Adrenal gland (tissue), 12 donors: ENCODE measurements around the gene AOPEP. TPM values are rescaled to one million over a fixed set of nuclear protein-coding genes. Genes with fewer than 3 reads are reported as not detected.

Source experiments
- DNase-seq, 7 donors: peaks; one replicate each; pipeline ENCODE4 v3.0.0-alpha.2; 2019 to 2020
- H3K27ac ChIP-seq, 5 donors: fragments of 200-600 bp; sonication (generic) in 4 of 5; 1 replicate in 3 of 5; 2 replicates in 2 of 5; pipeline versions ENCODE4 v1.5.1 to v1.8.0; 2016 to 2020; ENCODE audit warnings: mild to moderate bottlenecking in 1 of 5
- H3K27me3 ChIP-seq: fragments of 200-600 bp; 2 replicates; pipeline ENCODE4 v1.8.0; 2021
- H3K36me3 ChIP-seq, 2 donors: fragments of 200-600 bp; replicated peaks in 1 of 2; 1 replicate in 1 of 2; 2 replicates in 1 of 2; pipeline versions ENCODE4 v1.5.1 to v1.8.0; 2018 to 2022
- H3K4me1 ChIP-seq, 2 donors: fragments of 200-600 bp; replicated peaks in 1 of 2; 1 replicate in 1 of 2; 2 replicates in 1 of 2; pipeline versions ENCODE4 v1.5.1 to v1.8.0; 2018 to 2021
- H3K4me3 ChIP-seq, 4 donors: fragments of 200-600 bp; sonication (generic) in 3 of 4; one replicate each; pipeline ENCODE4 v1.5.1; 2016 to 2018
- H3K9me3 ChIP-seq, 3 donors: fragments of 200-600 bp; sonication (generic) in 1 of 3; replicated peaks in 1 of 3; 1 replicate in 2 of 3; 2 replicates in 1 of 3; pipeline versions ENCODE4 v1.5.1 to v1.8.0; 2016 to 2021
- CTCF ChIP-seq, 6 experiments: fragments of 450-650 bp in 4 of 6; fragments of 200-600 bp in 2 of 6; sonication (generic) in 1 of 6; IDR thresholded peaks; 1 replicate in 5 of 6; 2 replicates in 1 of 6; pipeline versions ENCODE4 v1.5.1 to v1.8.0; 2016 to 2021; ENCODE audit warnings: antibody characterized with exemption in 6 of 6, mild to moderate bottlenecking in 2 of 6, moderate library complexity in 1 of 6
- POLR2A ChIP-seq, 2 donors: fragments of 450-650 bp; IDR thresholded peaks; one replicate each; pipeline ENCODE4 v1.6.1; 2017; ENCODE audit warnings: antibody characterized with exemption in 2 of 2, mild to moderate bottlenecking in 2 of 2, moderate library complexity in 1 of 2
- WGBS, 4 donors: extraction: QIAGEN DNeasy Blood & Tissue Kit in 2 of 4; methylation state at CpG; one replicate each; pipeline versions ENCODE4 v1.1.5 to v1.1.7; 2013 to 2017; 5-methylcytosine and 5-hydroxymethylcytosine counted together
- intact Hi-C, 2 donors: fragments of 100-400 bp; cut with DNase I; formaldehyde crosslinking; loops; one replicate each; pipeline versions ENCODE4 v1.14.1 to v1.15.0; 2022 to 2023
- polyA plus RNA-seq, 3 donors: library from polyadenylated mRNA; stranded (reverse); fragments of 200-250 nt in 2 of 3; fragments of 350-450 nt in 1 of 3; fragmentation: Illumina TruSeq in 1 of 3; extraction: RNeasy Lipid Tissue Mini Kit (QIAGEN cat#74804) in 1 of 3; gene quantifications; one replicate each; pipeline ENCODE4 v1.2.3, GENCODE V29; 2013 to 2014
- total RNA-seq, 9 donors: library from RNA; depleted of rRNA in 4 of 9; stranded (reverse); fragments of >200 nt in 4 of 9; fragments of 120-200 nt in 1 of 9; fragmentation: NEBNext Ultra II Directional in 1 of 9; extraction: Animal tissue kit (Norgen Biotek cat#: 25700) in 1 of 9; gene quantifications; one replicate each; pipeline versions ENCODE4 v1.1.0 to v1.2.4, GENCODE V29; 2013 to 2023
- donor health status: healthy with polysubstance abuse.
- donor health status: Bipolar disorder and iron deficiency.
- donor health status: DM: yes; HTN: yes; CAD: no.
- donor health status: DM: no; HTN: no; CAD: no.
- donor health status: DM: no; HTN: no; CAD: no.
- donor health status: DM: yes; HTN: yes; CAD: no.

The AOPEP gene
- total and polyA plus RNA-seq, 12 donors = 31.0 to 99.6 (median 71.0) TPM

- TF ChIP-seq POLR2A (IDR thresholded peaks at IDR 0.05) (no peak), CTCF (IDR thresholded peaks at IDR 0.05) (no peak)
- Histone ChIP-seq H3K27me3 (no peaks in the 10 kb centered on the region), H3K4me1 (peaks cover 8 to 32% of the 10 kb centered on the region in 2 donors), H3K36me3 (no peaks in the 10 kb centered on the region), H3K27ac (peak overlapping the region in 1 of 5 donors; percentile 56), H3K9me3 (no peaks in the 10 kb centered on the region), H3K4me3 (no peak overlapping the region)
- intact Hi-C loops = no loop called here
- WGBS, 4 donors = 76 to 79% (median 78%) methylated on average over 4 of the region's 4 CpGs
- no peak for DNase-seq
These were observed 99.1 kb downstream of the AOPEP start for GRCh38 chr9:94825611-94825958.

- Histone ChIP-seq H3K36me3 (no peaks in the 10 kb centered on the region), H3K9me3 (no peaks in the 10 kb centered on the region), H3K4me3 (no peak overlapping the region), H3K27me3 (no peaks in the 10 kb centered on the region), H3K27ac (peak overlapping the region in 1 of 5 donors; percentile 51), H3K4me1 (peaks cover 8 to 32% of the 10 kb centered on the region in 2 donors)
- DNase-seq = no peak
- TF ChIP-seq CTCF (IDR thresholded peaks at IDR 0.05) (no peak), POLR2A (IDR thresholded peaks at IDR 0.05) (no peak)
- WGBS, 4 donors = 69 to 83% (median 78%) methylated on average over 9 of the region's 9 CpGs
- intact Hi-C loops = no loop called here
These were observed 99.5 kb downstream of the AOPEP start for GRCh38 chr9:94826044-94826443.

GRCh38 chr9:94826644-94827410 is 100.3 kb downstream of the AOPEP start:
- Histone ChIP-seq H3K27me3 (no peaks in the 10 kb centered on the region), H3K9me3 (no peaks in the 10 kb centered on the region), H3K27ac (peak overlapping the region in 2 of 5 donors; percentile 30 to 31), H3K36me3 (no peaks in the 10 kb centered on the region), H3K4me3 (no peak overlapping the region), H3K4me1 (peaks cover 8 to 33% of the 10 kb centered on the region in 2 donors)
- no peak for DNase-seq
- intact Hi-C loops = no loop called here
- TF ChIP-seq CTCF (IDR thresholded peaks at IDR 0.05) (no peak), POLR2A (IDR thresholded peaks at IDR 0.05) (no peak)
- 78 to 91% (median 84%) methylated on average over 3 of the region's 3 CpGs for WGBS, 4 donors

GRCh38 chr9:94827584-94828304 is 101.2 kb downstream of the AOPEP start:
- Histone ChIP-seq H3K36me3 (no peaks in the 10 kb centered on the region), H3K27me3 (no peaks in the 10 kb centered on the region), H3K4me1 (peaks cover 8 to 41% of the 10 kb centered on the region in 2 donors), H3K4me3 (no peak overlapping the region), H3K9me3 (no peaks in the 10 kb centered on the region), H3K27ac (peak overlapping the region in 2 of 5 donors; percentile 30 to 31)
- TF ChIP-seq POLR2A (IDR thresholded peaks at IDR 0.05) (no peak), CTCF (IDR thresholded peaks at IDR 0.05) (no peak)
- intact Hi-C loops = no loop called here
- peak in 4 of 7 donors; percentile 22 to 34 (median 28) for DNase-seq
- 63 to 68% (median 66%) methylated on average over 8 of the region's 8 CpGs for WGBS, 4 donors
